ENCODE measurements around the gene CHMP2A.
"Not testable (repeated sequence)": the region's sequence is repeated elsewhere in the genome, so short reads cannot be mapped to it uniquely, and the experiment has no call there.

Gene CHMP2A

GRCh38 chr19:58553799-58554493, 959 bp downstream of the CHMP2A start:
- DNase-seq = no peak

GRCh38 chr19:58552655-58553054, 2.2 kb downstream of the CHMP2A start:
- no peak for DNase-seq

GRCh38 chr19:58551577-58552471, 3.1 kb downstream of the CHMP2A start:
- DNase-seq = no peak

GRCh38 chr19:58551123-58551497, 3.8 kb downstream of the CHMP2A start:
- DNase-seq = no peak

GRCh38 chr19:58550362-58551122, 4.4 kb downstream of the CHMP2A start:
- DNase-seq = no peak

GRCh38 chr19:58549664-58550361, 5.1 kb downstream of the CHMP2A start:
- DNase-seq = no peak

- no peak for DNase-seq
Observed at GRCh38 chr19:58548859-58549663, 5.8 kb downstream of the CHMP2A start.

- no peak for DNase-seq
Observed at GRCh38 chr19:58547323-58548312, 7.3 kb downstream of the CHMP2A start.

- no peak for DNase-seq
Observed at GRCh38 chr19:58546019-58546530, 8.8 kb downstream of the CHMP2A start.

GRCh38 chr19:58545286-58546018, 9.5 kb downstream of the CHMP2A start:
- DNase-seq = no peak

- peak; percentile 74 for DNase-seq
Observed at GRCh38 chr19:58544591-58545285, 10.2 kb downstream of the CHMP2A start.

- peak; percentile 100 for DNase-seq
Observed at GRCh38 chr19:58543826-58544590, 10.9 kb downstream of the CHMP2A start, which contains the start of gene TRIM28. TSS of gene TRIM28 (plus strand) at chr19:58544064. CDS start at chr19:58544758, 694 bp downstream.

GRCh38 chr19:58542641-58543372, 12.1 kb downstream of the CHMP2A start:
- DNase-seq = not testable (repeated sequence)

GRCh38 chr19:58539169-58539559, 15.7 kb downstream of the CHMP2A start:
- not testable (repeated sequence) for DNase-seq

GRCh38 chr19:58538257-58539168, 16.4 kb downstream of the CHMP2A start:
- DNase-seq = no peak

Data from activated CD4-positive, alpha-beta T cell treated with anti-CD3 and anti-CD28 coated beads, Interleukin-2, amount 50 U/mL, for 16 hours (primary cell).